ENCODE measurements around the gene YAF2. TPM values are rescaled to one million over a fixed set of nuclear protein-coding genes. Genes with fewer than 3 reads are reported as not detected.

The YAF2 gene
- total RNA-seq, 1 experiment from 2014 or later = 27.6 TPM

- intact Hi-C loops (cut with micrococcal nuclease; ENCODE audit: unreplicated experiment) = no loop called here
Observed at GRCh38 chr12:42213954-42214426, 24.1 kb downstream of the YAF2 start.

GRCh38 chr12:42213023-42213422 is 25.0 kb downstream of the YAF2 start:
- Histone ChIP-seq H3K27ac (ENCODE audit: low read length) (no peak overlapping the region), H3K4me1 (ENCODE audit: control insufficient read depth, insufficient read depth, low read length) (peaks cover 10% of the 10 kb centered on the region; the same call in 1 of the 2 replicates), H3K9me3 (ENCODE audit: control insufficient read depth, insufficient read depth, low read depth, low read length) (no peaks in the 10 kb centered on the region), H3K36me3 (ENCODE audit: control insufficient read depth, insufficient read depth, low read length) (no peaks in the 10 kb centered on the region), H3K4me3 (ENCODE audit: low read depth in 2 of 2, low read length in 2 of 2) (no peak overlapping the region), H3K27me3 (ENCODE audit: control insufficient read depth, insufficient read depth, low read length) (no peaks in the 10 kb centered on the region)
- in situ Hi-C loops (cut with HindIII; ENCODE audit: low pct_unique_long_range_greater_than_20kb, low sequenced_read_pairs) (no loop called here), intact Hi-C loops (cut with micrococcal nuclease; ENCODE audit: unreplicated experiment) (no loop called here)
- BruUV-seq (replicated peaks) = no TSS peak
- peak; percentile 42; the same call in 1 of the 2 replicates for ATAC-seq
- TF ChIP-seq REST (IDR thresholded peaks at IDR 0.05; ENCODE audit: insufficient read depth in 1 of 2, low read depth in 2 of 2, low read length in 1 of 2) (no peak), POLR2AphosphoS5 (IDR thresholded peaks at IDR 0.05; ENCODE audit: low read depth, low read length) (no peak), SIN3A (IDR thresholded peaks at IDR 0.05; ENCODE audit: borderline replicate concordance, insufficient read depth, low read depth, low read length) (no peak), TCF7L2 (IDR thresholded peaks at IDR 0.05; ENCODE audit: low read depth, low read length) (no peak), CTCF (IDR thresholded peaks at IDR 0.05) (no peak)
- ChIA-PET CTCF (no interaction called here), POLR2A (no interaction called here)
- no peak for DNase-seq (ENCODE audit: low read depth, low spot score)

More at GRCh38 chr12:42213954-42214426, 24.1 kb downstream of the YAF2 start:
- TF ChIP-seq CTCF (IDR thresholded peaks at IDR 0.05) = no peak
- no peak for TF ChIP-seq SIN3A (IDR thresholded peaks at IDR 0.05; ENCODE audit: borderline replicate concordance, insufficient read depth, low read depth, low read length)
- no peak for TF ChIP-seq TCF7L2 (IDR thresholded peaks at IDR 0.05; ENCODE audit: low read depth, low read length)
- TF ChIP-seq REST (IDR thresholded peaks at IDR 0.05; ENCODE audit: insufficient read depth in 1 of 2, low read depth in 2 of 2, low read length in 1 of 2) = no peak
- TF ChIP-seq POLR2AphosphoS5 (IDR thresholded peaks at IDR 0.05; ENCODE audit: low read depth, low read length) = no peak
- Histone ChIP-seq H3K36me3 (ENCODE audit: control insufficient read depth, insufficient read depth, low read length) (no peaks in the 10 kb centered on the region), H3K9me3 (ENCODE audit: control insufficient read depth, insufficient read depth, low read depth, low read length) (no peaks in the 10 kb centered on the region), H3K27ac (ENCODE audit: low read length) (no peak overlapping the region), H3K4me1 (ENCODE audit: control insufficient read depth, insufficient read depth, low read length) (peaks cover 13% of the 10 kb centered on the region; the same call in 1 of the 2 replicates), H3K27me3 (ENCODE audit: control insufficient read depth, insufficient read depth, low read length) (no peaks in the 10 kb centered on the region), H3K4me3 (ENCODE audit: low read depth in 2 of 2, low read length in 2 of 2) (no peak overlapping the region)
- DNase-seq (ENCODE audit: low read depth, low spot score) (no peak), ATAC-seq (no peak)
- CTCF ChIA-PET = no interaction called here
- no TSS peak for BruUV-seq (replicated peaks)
- in situ Hi-C loops (cut with HindIII; ENCODE audit: low pct_unique_long_range_greater_than_20kb, low sequenced_read_pairs) = no loop called here
- POLR2A ChIA-PET = no interaction called here

Measured in Panc1 (cell line).